Ovary (tissue), 3 donors: ENCODE measurements around the gene ARHGEF7.

Source experiments
- POLR2A ChIP-seq: fragments of 450-650 bp; IDR thresholded peaks from one replicate; pipeline ENCODE4 v1.6.1; 2017; ENCODE audit warnings: antibody characterized with exemption, mild to moderate bottlenecking, moderate library complexity
- TF ChIP-seq, protein P1 (sequence below), 3 donors: fragments of 450-650 bp in 2 of 3; fragments of 200-600 bp in 1 of 3; IDR thresholded peaks; one replicate each; pipeline versions ENCODE4 v1.5.1 to v1.8.0; 2016 to 2022; ENCODE audit warnings: antibody characterized with exemption in 3 of 3, mild to moderate bottlenecking in 1 of 3
- donor health status: DM: no; HTN: no; CAD: no.

DNA sequence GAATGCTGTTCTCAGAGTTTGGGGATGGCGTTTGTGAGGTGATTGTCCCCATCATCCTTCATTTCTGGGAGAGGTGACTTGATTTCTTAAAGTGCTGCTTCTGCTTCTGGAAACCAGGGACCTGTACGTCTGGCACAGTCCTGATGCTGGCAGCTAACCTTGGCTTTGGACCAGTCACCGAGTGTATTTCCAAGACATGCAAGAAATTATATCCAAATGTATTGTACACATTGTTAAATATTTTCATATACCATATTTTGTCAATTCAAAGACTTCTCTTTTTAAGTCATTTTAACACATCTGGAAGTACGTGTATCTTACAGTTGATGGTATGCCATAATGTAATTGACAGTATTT lies 97.4 kb downstream of the ARHGEF7 start:
- TF ChIP-seq, protein P1, sequence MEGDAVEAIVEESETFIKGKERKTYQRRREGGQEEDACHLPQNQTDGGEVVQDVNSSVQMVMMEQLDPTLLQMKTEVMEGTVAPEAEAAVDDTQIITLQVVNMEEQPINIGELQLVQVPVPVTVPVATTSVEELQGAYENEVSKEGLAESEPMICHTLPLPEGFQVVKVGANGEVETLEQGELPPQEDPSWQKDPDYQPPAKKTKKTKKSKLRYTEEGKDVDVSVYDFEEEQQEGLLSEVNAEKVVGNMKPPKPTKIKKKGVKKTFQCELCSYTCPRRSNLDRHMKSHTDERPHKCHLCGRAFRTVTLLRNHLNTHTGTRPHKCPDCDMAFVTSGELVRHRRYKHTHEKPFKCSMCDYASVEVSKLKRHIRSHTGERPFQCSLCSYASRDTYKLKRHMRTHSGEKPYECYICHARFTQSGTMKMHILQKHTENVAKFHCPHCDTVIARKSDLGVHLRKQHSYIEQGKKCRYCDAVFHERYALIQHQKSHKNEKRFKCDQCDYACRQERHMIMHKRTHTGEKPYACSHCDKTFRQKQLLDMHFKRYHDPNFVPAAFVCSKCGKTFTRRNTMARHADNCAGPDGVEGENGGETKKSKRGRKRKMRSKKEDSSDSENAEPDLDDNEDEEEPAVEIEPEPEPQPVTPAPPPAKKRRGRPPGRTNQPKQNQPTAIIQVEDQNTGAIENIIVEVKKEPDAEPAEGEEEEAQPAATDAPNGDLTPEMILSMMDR (IDR thresholded peaks at IDR 0.05): no peak
- no peak for TF ChIP-seq POLR2A
